Liver (tissue), 3 donors: ENCODE measurements around the gene SGCG.
"Not testable (repeated sequence)": the region's sequence is repeated elsewhere in the genome, so short reads cannot be mapped to it uniquely, and the experiment has no call there.

Source experiments
- EGR1 ChIP-seq, 2 donors: IDR thresholded peaks; 2 replicates each; pipeline ENCODE4 v1.6.1; 2016 to 2018; ENCODE audit warnings: antibody characterized with exemption in 2 of 2, low read depth in 2 of 2
- GABPA ChIP-seq, 2 donors: IDR thresholded peaks in 1 of 2; conservative IDR thresholded peaks in 1 of 2; 2 replicates each; pipeline ENCODE4 v1.6.1; 2016; ENCODE audit warnings: antibody characterized with exemption in 2 of 2, mild to moderate bottlenecking in 1 of 2, moderate library complexity in 1 of 2
- SP1 ChIP-seq: IDR thresholded peaks from 2 replicates; pipeline ENCODE4 v1.6.1; 2018; ENCODE audit warnings: antibody characterized with exemption, mild to moderate bottlenecking
- TF ChIP-seq, protein P1 (sequence below): fragments of 150-350 bp; IDR thresholded peaks from 2 replicates; pipeline ENCODE4 v1.5.1; 2017; ENCODE audit warnings: improper control_type of control experiment, low read depth, low read length; ENCODE audit not compliant: missing input control
- TF ChIP-seq, protein P2 (sequence below): IDR thresholded peaks from 2 replicates; pipeline ENCODE4 v1.6.1; 2016; ENCODE audit warnings: antibody characterized with exemption
- TF ChIP-seq, protein P3 (sequence below): IDR thresholded peaks from 2 replicates; pipeline ENCODE4 v1.6.1; 2016; ENCODE audit warnings: antibody characterized with exemption
- TF ChIP-seq, protein P4 (sequence below): IDR thresholded peaks from 2 replicates; pipeline ENCODE4 v1.6.1; 2016; ENCODE audit warnings: antibody characterized with exemption
- TF ChIP-seq, protein P5 (sequence below): IDR thresholded peaks from 2 replicates; pipeline ENCODE4 v1.6.1; 2016; ENCODE audit warnings: antibody characterized with exemption, mild to moderate bottlenecking
- donor health status: healthy.
- donor health status: healthy.

DNA sequence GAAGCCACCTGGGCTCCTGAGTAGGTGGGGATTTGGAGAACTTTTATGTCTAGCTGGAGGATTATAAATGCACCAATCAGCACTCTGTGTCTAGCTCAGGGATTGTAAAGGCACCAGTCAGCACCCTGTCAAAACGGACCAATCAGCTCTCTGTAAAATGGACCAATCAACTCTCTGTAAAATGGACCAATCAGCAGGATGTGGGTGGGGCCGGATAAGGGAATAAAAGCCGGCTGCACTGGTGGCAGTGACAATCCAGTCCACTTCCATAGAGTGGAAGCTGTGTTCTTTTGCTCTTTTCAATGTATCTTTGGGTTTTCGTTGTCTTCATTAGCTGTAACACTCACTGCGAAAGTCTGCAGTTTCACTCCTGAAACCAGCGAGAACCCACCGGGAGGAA, 38.2 kb upstream of the SGCG start:
- TF ChIP-seq, protein P1, sequence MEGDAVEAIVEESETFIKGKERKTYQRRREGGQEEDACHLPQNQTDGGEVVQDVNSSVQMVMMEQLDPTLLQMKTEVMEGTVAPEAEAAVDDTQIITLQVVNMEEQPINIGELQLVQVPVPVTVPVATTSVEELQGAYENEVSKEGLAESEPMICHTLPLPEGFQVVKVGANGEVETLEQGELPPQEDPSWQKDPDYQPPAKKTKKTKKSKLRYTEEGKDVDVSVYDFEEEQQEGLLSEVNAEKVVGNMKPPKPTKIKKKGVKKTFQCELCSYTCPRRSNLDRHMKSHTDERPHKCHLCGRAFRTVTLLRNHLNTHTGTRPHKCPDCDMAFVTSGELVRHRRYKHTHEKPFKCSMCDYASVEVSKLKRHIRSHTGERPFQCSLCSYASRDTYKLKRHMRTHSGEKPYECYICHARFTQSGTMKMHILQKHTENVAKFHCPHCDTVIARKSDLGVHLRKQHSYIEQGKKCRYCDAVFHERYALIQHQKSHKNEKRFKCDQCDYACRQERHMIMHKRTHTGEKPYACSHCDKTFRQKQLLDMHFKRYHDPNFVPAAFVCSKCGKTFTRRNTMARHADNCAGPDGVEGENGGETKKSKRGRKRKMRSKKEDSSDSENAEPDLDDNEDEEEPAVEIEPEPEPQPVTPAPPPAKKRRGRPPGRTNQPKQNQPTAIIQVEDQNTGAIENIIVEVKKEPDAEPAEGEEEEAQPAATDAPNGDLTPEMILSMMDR: not testable (repeated sequence)
- TF ChIP-seq, protein P2, sequence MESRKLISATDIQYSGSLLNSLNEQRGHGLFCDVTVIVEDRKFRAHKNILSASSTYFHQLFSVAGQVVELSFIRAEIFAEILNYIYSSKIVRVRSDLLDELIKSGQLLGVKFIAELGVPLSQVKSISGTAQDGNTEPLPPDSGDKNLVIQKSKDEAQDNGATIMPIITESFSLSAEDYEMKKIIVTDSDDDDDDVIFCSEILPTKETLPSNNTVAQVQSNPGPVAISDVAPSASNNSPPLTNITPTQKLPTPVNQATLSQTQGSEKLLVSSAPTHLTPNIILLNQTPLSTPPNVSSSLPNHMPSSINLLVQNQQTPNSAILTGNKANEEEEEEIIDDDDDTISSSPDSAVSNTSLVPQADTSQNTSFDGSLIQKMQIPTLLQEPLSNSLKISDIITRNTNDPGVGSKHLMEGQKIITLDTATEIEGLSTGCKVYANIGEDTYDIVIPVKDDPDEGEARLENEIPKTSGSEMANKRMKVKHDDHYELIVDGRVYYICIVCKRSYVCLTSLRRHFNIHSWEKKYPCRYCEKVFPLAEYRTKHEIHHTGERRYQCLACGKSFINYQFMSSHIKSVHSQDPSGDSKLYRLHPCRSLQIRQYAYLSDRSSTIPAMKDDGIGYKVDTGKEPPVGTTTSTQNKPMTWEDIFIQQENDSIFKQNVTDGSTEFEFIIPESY: not testable (repeated sequence)
- not testable (repeated sequence) for TF ChIP-seq GABPA (IDR thresholded peaks at IDR 0.05 in 1 of 2, conservative IDR thresholded peaks at IDR 0.05 in 1 of 2); EGR1 (IDR thresholded peaks at IDR 0.05; ENCODE audit: low read depth in 2 of 2); SP1
- TF ChIP-seq, protein P3, sequence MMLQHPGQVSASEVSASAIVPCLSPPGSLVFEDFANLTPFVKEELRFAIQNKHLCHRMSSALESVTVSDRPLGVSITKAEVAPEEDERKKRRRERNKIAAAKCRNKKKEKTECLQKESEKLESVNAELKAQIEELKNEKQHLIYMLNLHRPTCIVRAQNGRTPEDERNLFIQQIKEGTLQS: not testable (repeated sequence)
- TF ChIP-seq, protein P4, sequence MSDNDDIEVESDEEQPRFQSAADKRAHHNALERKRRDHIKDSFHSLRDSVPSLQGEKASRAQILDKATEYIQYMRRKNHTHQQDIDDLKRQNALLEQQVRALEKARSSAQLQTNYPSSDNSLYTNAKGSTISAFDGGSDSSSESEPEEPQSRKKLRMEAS: not testable (repeated sequence)
- TF ChIP-seq, protein P5, sequence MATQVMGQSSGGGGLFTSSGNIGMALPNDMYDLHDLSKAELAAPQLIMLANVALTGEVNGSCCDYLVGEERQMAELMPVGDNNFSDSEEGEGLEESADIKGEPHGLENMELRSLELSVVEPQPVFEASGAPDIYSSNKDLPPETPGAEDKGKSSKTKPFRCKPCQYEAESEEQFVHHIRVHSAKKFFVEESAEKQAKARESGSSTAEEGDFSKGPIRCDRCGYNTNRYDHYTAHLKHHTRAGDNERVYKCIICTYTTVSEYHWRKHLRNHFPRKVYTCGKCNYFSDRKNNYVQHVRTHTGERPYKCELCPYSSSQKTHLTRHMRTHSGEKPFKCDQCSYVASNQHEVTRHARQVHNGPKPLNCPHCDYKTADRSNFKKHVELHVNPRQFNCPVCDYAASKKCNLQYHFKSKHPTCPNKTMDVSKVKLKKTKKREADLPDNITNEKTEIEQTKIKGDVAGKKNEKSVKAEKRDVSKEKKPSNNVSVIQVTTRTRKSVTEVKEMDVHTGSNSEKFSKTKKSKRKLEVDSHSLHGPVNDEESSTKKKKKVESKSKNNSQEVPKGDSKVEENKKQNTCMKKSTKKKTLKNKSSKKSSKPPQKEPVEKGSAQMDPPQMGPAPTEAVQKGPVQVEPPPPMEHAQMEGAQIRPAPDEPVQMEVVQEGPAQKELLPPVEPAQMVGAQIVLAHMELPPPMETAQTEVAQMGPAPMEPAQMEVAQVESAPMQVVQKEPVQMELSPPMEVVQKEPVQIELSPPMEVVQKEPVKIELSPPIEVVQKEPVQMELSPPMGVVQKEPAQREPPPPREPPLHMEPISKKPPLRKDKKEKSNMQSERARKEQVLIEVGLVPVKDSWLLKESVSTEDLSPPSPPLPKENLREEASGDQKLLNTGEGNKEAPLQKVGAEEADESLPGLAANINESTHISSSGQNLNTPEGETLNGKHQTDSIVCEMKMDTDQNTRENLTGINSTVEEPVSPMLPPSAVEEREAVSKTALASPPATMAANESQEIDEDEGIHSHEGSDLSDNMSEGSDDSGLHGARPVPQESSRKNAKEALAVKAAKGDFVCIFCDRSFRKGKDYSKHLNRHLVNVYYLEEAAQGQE: not testable (repeated sequence)
